ENCODE data around the gene PRPF19. TPM values are rescaled to one million over a fixed set of nuclear protein-coding genes. Genes with fewer than 3 reads are reported as not detected.

The PRPF19 gene
- total and polyA plus RNA-seq, 4 experiments from 2014 or later: 10.8 to 99.2 (median 57.2) TPM

GRCh38 chr11:60919956-60920355, 13.6 kb upstream of the PRPF19 start:
- Mint-ChIP-seq H3K4me3 (no peak overlapping the region), H3K36me3 (peaks cover 49 to 58% of the 10 kb centered on the region in 2 donors), H3K27ac (no peak overlapping the region), H3K9me3 (no peaks in the 10 kb centered on the region), H3K27me3 (peaks cover 0 to 7% of the 10 kb centered on the region in 2 donors), H3K4me1 (peaks cover 15 to 36% (median 26%) of the 10 kb centered on the region in 4 donors)
- Histone ChIP-seq H3K4me1 (ENCODE audit: insufficient read depth, low read length) (peaks cover 32% of the 10 kb centered on the region), H3K9me3 (ENCODE audit: control insufficient read depth in 1 of 2, low read length in 2 of 2) (no peaks in the 10 kb centered on the region), H3K27ac (ENCODE audit: low read depth, low read length) (no peak overlapping the region), H3K36me3 (ENCODE audit: insufficient read depth, low read length) (peaks cover 41% of the 10 kb centered on the region), H3K27me3 (ENCODE audit: insufficient read depth, low read length) (peaks cover 8% of the 10 kb centered on the region), H3K4me3 (ENCODE audit: low read length in 2 of 2) (no peak overlapping the region)
- CTCF ChIA-PET (ENCODE audit: partially characterized antibody): no interaction called here
- intact Hi-C loops (cut with micrococcal nuclease): no loop called here
- POLR2A ChIA-PET (ENCODE audit: partially characterized antibody): interaction anchor here (1.3 kb wide), 1 partner anchor 14 kb away, joined by 4 read pairs; the partner anchor contains the start of gene PRPF19
- DNase-seq: no peak

- Histone ChIP-seq H3K4me3 (ENCODE audit: low read length in 2 of 2) (no peak overlapping the region), H3K27ac (ENCODE audit: low read depth, low read length) (no peak overlapping the region), H3K9me3 (ENCODE audit: control insufficient read depth in 1 of 2, low read length in 2 of 2) (no peaks in the 10 kb centered on the region), H3K4me1 (ENCODE audit: insufficient read depth, low read length) (peaks cover 29% of the 10 kb centered on the region), H3K36me3 (ENCODE audit: insufficient read depth, low read length) (peaks cover 41% of the 10 kb centered on the region), H3K27me3 (ENCODE audit: insufficient read depth, low read length) (peaks cover 4% of the 10 kb centered on the region)
- DNase-seq: no peak
- ChIA-PET POLR2A (ENCODE audit: partially characterized antibody) (interaction anchor here (1.3 kb wide), 1 partner anchor 13 kb away, joined by 4 read pairs; the partner anchor contains the start of gene PRPF19), CTCF (ENCODE audit: partially characterized antibody) (no interaction called here)
- Mint-ChIP-seq H3K4me3 (no peak overlapping the region), H3K9me3 (no peaks in the 10 kb centered on the region), H3K27me3 (peaks cover 0 to 7% of the 10 kb centered on the region in 2 donors), H3K27ac (no peak overlapping the region), H3K36me3 (peaks cover 49 to 60% of the 10 kb centered on the region in 2 donors), H3K4me1 (peaks cover 18 to 38% (median 27%) of the 10 kb centered on the region in 4 donors)
- intact Hi-C loops (cut with micrococcal nuclease): no loop called here
These were observed 12.9 kb upstream of the PRPF19 start for GRCh38 chr11:60919320-60919719.

GRCh38 chr11:60918939-60919265, 12.5 kb upstream of the PRPF19 start:
- DNase-seq: no peak
- Mint-ChIP-seq H3K4me3 (no peak overlapping the region), H3K27me3 (peaks cover 0 to 7% of the 10 kb centered on the region in 2 donors), H3K27ac (no peak overlapping the region), H3K9me3 (no peaks in the 10 kb centered on the region), H3K36me3 (peaks cover 49 to 62% of the 10 kb centered on the region in 2 donors), H3K4me1 (peaks cover 17 to 39% (median 26%) of the 10 kb centered on the region in 4 donors)
- POLR2A ChIA-PET (ENCODE audit: partially characterized antibody): interaction anchor here (1.3 kb wide), 1 partner anchor 13 kb away, joined by 4 read pairs; the partner anchor contains the start of gene PRPF19
- Histone ChIP-seq H3K27me3 (ENCODE audit: insufficient read depth, low read length) (peaks cover 2% of the 10 kb centered on the region), H3K4me1 (ENCODE audit: insufficient read depth, low read length) (peaks cover 26% of the 10 kb centered on the region), H3K4me3 (ENCODE audit: low read length in 2 of 2) (no peak overlapping the region), H3K27ac (ENCODE audit: low read depth, low read length) (no peak overlapping the region), H3K36me3 (ENCODE audit: insufficient read depth, low read length) (peaks cover 41% of the 10 kb centered on the region), H3K9me3 (ENCODE audit: control insufficient read depth in 1 of 2, low read length in 2 of 2) (no peaks in the 10 kb centered on the region)
- intact Hi-C loops (cut with micrococcal nuclease): no loop called here
- CTCF ChIA-PET (ENCODE audit: partially characterized antibody): interaction anchor here (1.5 kb wide), 2 partner anchors 12 to 21 kb away, joined by 3 read pairs; partner anchors contain the start of gene PRPF19

GRCh38 chr11:60918251-60918938, 12.0 kb upstream of the PRPF19 start:
- H3K4me3 ChIP-seq (ENCODE audit: low read length in 2 of 2): no peak overlapping the region
- H3K27me3 ChIP-seq (ENCODE audit: insufficient read depth, low read length): no peaks in the 10 kb centered on the region
- H3K27ac ChIP-seq (ENCODE audit: low read depth, low read length): no peak overlapping the region
- peaks cover 41% of the 10 kb centered on the region for H3K36me3 ChIP-seq (ENCODE audit: insufficient read depth, low read length)
- no peaks in the 10 kb centered on the region for H3K9me3 ChIP-seq (ENCODE audit: control insufficient read depth in 1 of 2, low read length in 2 of 2)
- Mint-ChIP-seq H3K4me3 (no peak overlapping the region), H3K9me3 (no peaks in the 10 kb centered on the region), H3K27me3 (peaks cover 0 to 6% of the 10 kb centered on the region in 2 donors), H3K36me3 (peaks cover 48 to 64% of the 10 kb centered on the region in 2 donors), H3K4me1 (peaks cover 18 to 39% (median 28%) of the 10 kb centered on the region in 4 donors), H3K27ac (no peak overlapping the region)
- intact Hi-C loops (cut with micrococcal nuclease): no loop called here
- ChIA-PET CTCF (ENCODE audit: partially characterized antibody) (interaction anchor here (1.1 to 1.5 kb wide), 3 partner anchors 12 to 22 kb away, joined by 3 read pairs; partner anchors contain the start of gene PRPF19), POLR2A (ENCODE audit: partially characterized antibody) (interaction anchor here (1.2 kb wide), 1 partner anchor 13 kb away, joined by 6 read pairs; no protein-coding TSS in a partner anchor)
- peaks cover 24% of the 10 kb centered on the region for H3K4me1 ChIP-seq (ENCODE audit: insufficient read depth, low read length)
- no peak for DNase-seq

- POLR2A ChIA-PET (ENCODE audit: partially characterized antibody): interaction anchor here (0.6 to 3.1 kb wide), 2 partner anchors 119 to 212 kb away, joined by 3 to 12 read pairs; no protein-coding TSS in a partner anchor
These were observed 10.9 kb upstream of the PRPF19 start for GRCh38 chr11:60917267-60917666.

GRCh38 chr11:60916669-60917206, 10.4 kb upstream of the PRPF19 start:
- intact Hi-C loops (cut with micrococcal nuclease): no loop called here
- Histone ChIP-seq H3K4me1 (ENCODE audit: insufficient read depth, low read length) (peaks cover 39% of the 10 kb centered on the region), H3K4me3 (ENCODE audit: low read length in 2 of 2) (no peak overlapping the region), H3K9me3 (ENCODE audit: control insufficient read depth in 1 of 2, low read length in 2 of 2) (no peaks in the 10 kb centered on the region), H3K36me3 (ENCODE audit: insufficient read depth, low read length) (peaks cover 27% of the 10 kb centered on the region), H3K27me3 (ENCODE audit: insufficient read depth, low read length) (no peaks in the 10 kb centered on the region), H3K27ac (ENCODE audit: low read depth, low read length) (no peak overlapping the region)
- peaks cover 32 to 52% of the 10 kb centered on the region in 2 donors for H3K36me3 Mint-ChIP-seq
- H3K9me3 Mint-ChIP-seq: no peaks in the 10 kb centered on the region
- no peak for DNase-seq
- peak overlapping the region in 4 of 8 donors; percentile 16 to 55 (median 38) for H3K4me3 Mint-ChIP-seq
- H3K27ac Mint-ChIP-seq: peak overlapping the region in 6 of 7 donors; percentile 14 to 82 (median 50)
- H3K27me3 Mint-ChIP-seq: no peaks in the 10 kb centered on the region
- H3K4me1 Mint-ChIP-seq: peaks cover 26 to 52% (median 39%) of the 10 kb centered on the region in 4 donors
- ChIA-PET POLR2A (ENCODE audit: partially characterized antibody) (interaction anchor here (0.6 to 4.8 kb wide), 3 partner anchors 14 to 213 kb away, joined by 3 to 111 read pairs (median 12); partner anchors contain the start of gene PRPF19), CTCF (ENCODE audit: partially characterized antibody) (interaction anchor here (1.2 to 5.2 kb wide), 4 partner anchors 14 to 212 kb away, joined by 3 to 117 read pairs (median 4); partner anchors contain the start of gene PRPF19)

More at GRCh38 chr11:60917267-60917666, 10.9 kb upstream of the PRPF19 start:
- Mint-ChIP-seq H3K27ac (peak overlapping the region in 5 of 7 donors; percentile 14 to 82 (median 43)), H3K27me3 (peaks cover 0 to 2% of the 10 kb centered on the region in 2 donors), H3K4me3 (peak overlapping the region in 3 of 8 donors; percentile 5 to 55 (median 55)), H3K36me3 (peaks cover 37 to 56% of the 10 kb centered on the region in 2 donors), H3K4me1 (peaks cover 20 to 46% (median 35%) of the 10 kb centered on the region in 4 donors), H3K9me3 (no peaks in the 10 kb centered on the region)
- Histone ChIP-seq H3K27ac (ENCODE audit: low read depth, low read length) (no peak overlapping the region), H3K4me3 (ENCODE audit: low read length in 2 of 2) (no peak overlapping the region), H3K4me1 (ENCODE audit: insufficient read depth, low read length) (peaks cover 34% of the 10 kb centered on the region), H3K36me3 (ENCODE audit: insufficient read depth, low read length) (peaks cover 33% of the 10 kb centered on the region), H3K9me3 (ENCODE audit: control insufficient read depth in 1 of 2, low read length in 2 of 2) (no peaks in the 10 kb centered on the region), H3K27me3 (ENCODE audit: insufficient read depth, low read length) (no peaks in the 10 kb centered on the region)
- CTCF ChIA-PET (ENCODE audit: partially characterized antibody): interaction anchor here (1.1 to 1.4 kb wide), 2 partner anchors 12 to 211 kb away, joined by 3 read pairs; no protein-coding TSS in a partner anchor
- DNase-seq: no peak
- intact Hi-C loops (cut with micrococcal nuclease): no loop called here
